K562 (cell line): ENCODE data around the gene TMC8. TPM values are rescaled to one million over a fixed set of nuclear protein-coding genes. Genes with fewer than 3 reads are reported as not detected.
A peak's percentile ranks its signal among the peaks of the same experiment; 100 is the strongest.

Experiments
- ASH1L ChIP-seq: fragments of 450-650 bp; IDR thresholded peaks from 2 replicates; pipeline ENCODE4 v1.6.1; 2018; ENCODE audit warnings: borderline replicate concordance, mild to moderate bottlenecking, low read depth; ENCODE audit not compliant: partially characterized antibody
- BRF2 ChIP-seq: IDR thresholded peaks from 3 replicates; pipeline ENCODE4 v1.6.1; 2011; ENCODE audit warnings: borderline replicate concordance, mild to moderate bottlenecking; ENCODE audit not compliant: insufficient read length, insufficient read depth
- GTF2F1 ChIP-seq: IDR thresholded peaks from 2 replicates; pipeline ENCODE4 v1.6.1; 2011; ENCODE audit warnings: low read depth, low read length, improper control_type of control experiment
- HLTF ChIP-seq: fragments of 450-650 bp; IDR thresholded peaks from 2 replicates; pipeline ENCODE4 v1.6.1; 2016
- ZBTB11 ChIP-seq, 3 experiments: fragments of 200-800 bp in 1 of 3; fragments of 250-450 bp in 1 of 3; fragments of 450-650 bp in 1 of 3; sonication (Bioruptor Pico) in 1 of 3; sonication (Bioruptor generic) in 1 of 3; formaldehyde crosslinking in 1 of 3; IDR thresholded peaks; 2 replicates each; pipeline versions ENCODE4 v1.6.1 to v1.8.0; 2016 to 2022; ENCODE audit warnings: mild to moderate bottlenecking in 2 of 3, missing genetic modification characterization in 2 of 3, missing compliant biosample characterization in 1 of 3, moderate library complexity in 1 of 3
- ZBTB40 ChIP-seq, 2 experiments: fragments of 450-650 bp in 1 of 2; sonication (generic) in 1 of 2; formaldehyde crosslinking in 1 of 2; IDR thresholded peaks; 2 replicates each; pipeline versions ENCODE4 v1.7.1 to v1.9.0; 2016 to 2022; ENCODE audit warnings: inconsistent platforms in 1 of 2, mild to moderate bottlenecking in 1 of 2, missing genetic modification reagents in 1 of 2
- ZC3H4 ChIP-seq: sonication (generic); formaldehyde crosslinking; IDR thresholded peaks from 2 replicates; pipeline ENCODE4 v1.9.0; 2021; ENCODE audit warnings: missing genetic modification reagents, borderline replicate concordance
- polyA plus RNA-seq, 8 experiments: library from polyadenylated mRNA; depleted of rRNA in 4 of 8; stranded (reverse) in 5 of 8; unstranded in 3 of 8; fragments of >200 nt; fragmentation: Nextera tagmentation in 2 of 8; fragmentation: Illumina TruSeq in 1 of 8; extraction: Ambion mirVana in 2 of 8; extraction: Trizol in 1 of 8; gene quantifications; 2 replicates each; pipeline versions ENCODE4 v1.2.1 to v1.2.3, GENCODE V29; 2011 to 2014; ENCODE audit warnings: inconsistent platforms in 1 of 8, missing spikeins in 1 of 8
- total RNA-seq, 7 experiments: library from RNA; depleted of rRNA in 6 of 7; stranded (reverse); fragments of >200 nt in 6 of 7; fragmentation: Illumina TruSeq in 2 of 7; extraction: Trizol in 2 of 7; gene quantifications; 2 replicates each; pipeline versions ENCODE4 v1.2.1 to v1.2.3, GENCODE V29; 2011 to 2021; ENCODE audit warnings: low replicate concordance in 1 of 7

TMC8 gene
- total and polyA plus RNA-seq, 9 of the 15 experiments (the other 6 are each of a cell fraction or from before 2014, with no cell fraction given) = 0.13 to 10.9 (median 2.8) TPM

GRCh38 chr17:78128551-78129350 lies 1.8 kb upstream of the TMC8 start, which contains the start of gene TMC6 (continued):
- peak in 1 of 3 experiments; percentile 80; a peak in 2 of 6 replicates for TF ChIP-seq ZBTB11 (CRISPR knock-in tag; IDR thresholded peaks at IDR 0.05)
- no peak for TF ChIP-seq ZC3H4 (CRISPR knock-in tag)
- TF ChIP-seq BRF2 = no peak
- no peak for TF ChIP-seq GTF2F1
- no peak for TF ChIP-seq ASH1L
- TF ChIP-seq HLTF = no peak
- peak; percentile 48; the same call in 1 of the 2 replicates for TF ChIP-seq ZBTB40 (IDR thresholded peaks at IDR 0.05)
- no peak for TF ChIP-seq ZBTB40 (CRISPR knock-in tag; IDR thresholded peaks at IDR 0.05)
